Calu3 (cell line): ENCODE results near the gene ZNF624. TPM values are rescaled to one million over a fixed set of nuclear protein-coding genes. Genes with fewer than 3 reads are reported as not detected.
"Not testable (repeated sequence)": the region's sequence is repeated elsewhere in the genome, so short reads cannot be mapped to it uniquely, and the experiment has no call there.

Experiments used
- Bru-seq: library from RNA; stranded (reverse); fragments of 400-500 nt; gene quantifications from one replicate; lab custom pipeline; 2021; lab: Mats Ljungman, UMichigan
- BruChase-seq, 2 experiments: library from RNA; stranded (reverse); fragments of 400-500 nt; gene quantifications; one replicate each; lab custom pipeline; 2021; lab: Mats Ljungman, UMichigan
- BruUV-seq: library from RNA; stranded (reverse); fragments of 400-500 nt; replicated peaks from 2 replicates; lab custom pipeline; 2021; lab: Mats Ljungman, UMichigan
- CTCF ChIA-PET: fragments of 300-600 bp; sonication (Branson Sonifier 250); formaldehyde crosslinking; loops from one replicate; lab custom pipeline; 2022; ENCODE audit warnings: antibody characterized with exemption; lab: Charles Lee
- DNase-seq: peaks from one replicate; pipeline ENCODE4 v3.0.0; 2022
- H3K27ac Mint-ChIP-seq: one replicate; pipeline ENCODE4 v1.8.0; 2022; ENCODE audit warnings: mixed read lengths; ENCODE audit not compliant: unreplicated experiment
- H3K27me3 Mint-ChIP-seq: one replicate; pipeline ENCODE4 v1.8.0; 2022; ENCODE audit warnings: mixed read lengths; ENCODE audit not compliant: unreplicated experiment
- H3K36me3 Mint-ChIP-seq: one replicate; pipeline ENCODE4 v1.8.0; 2022; ENCODE audit warnings: mild to moderate bottlenecking, moderate library complexity, mixed read lengths; ENCODE audit not compliant: insufficient read depth, unreplicated experiment
- H3K4me1 Mint-ChIP-seq: one replicate; pipeline ENCODE4 v1.8.0; 2022; ENCODE audit warnings: mild to moderate bottlenecking, low read depth, mixed read lengths; ENCODE audit not compliant: unreplicated experiment
- H3K4me3 Mint-ChIP-seq: one replicate; pipeline ENCODE4 v1.8.0; 2022; ENCODE audit warnings: mild to moderate bottlenecking, low read depth, moderate library complexity, mixed read lengths; ENCODE audit not compliant: unreplicated experiment
- H3K9me3 Mint-ChIP-seq: one replicate; pipeline ENCODE4 v1.8.0; 2022; ENCODE audit warnings: low read depth, mixed read lengths; ENCODE audit not compliant: unreplicated experiment
- CTCF ChIP-seq: fragments of 200-600 bp; IDR thresholded peaks from one replicate; pipeline ENCODE4 v1.8.0; 2022; ENCODE audit warnings: antibody characterized with exemption; ENCODE audit not compliant: unreplicated experiment
- intact Hi-C: fragments of 100-400 bp; cut with micrococcal nuclease; formaldehyde crosslinking; loops from one replicate; pipeline ENCODE4 v1.10.0; 2022; ENCODE audit not compliant: unreplicated experiment
- long read RNA-seq: library from polyadenylated mRNA; stranded (forward); transcript quantifications from one replicate; pipeline ENCODE4 v2.0.0, GENCODE V29; 2022
- total RNA-seq: library from RNA; stranded (reverse); gene quantifications from 2 replicates; pipeline ENCODE4 v1.2.3, GENCODE V29; 2022

The ZNF624 gene
- total RNA-seq (2.3 and 3.3 TPM in 2 replicates), Bru-seq, nascent RNA (percentile 59 among the genes with signal in this experiment), BruChase-seq, experiment 1, labeled RNA remaining after a 6-hour chase (percentile 41 among the genes with signal in this experiment), BruChase-seq, experiment 2, labeled RNA remaining after a 2-hour chase (percentile 47 among the genes with signal in this experiment)
- long read RNA-seq, full-length matches to known transcripts: 3 of 6 reads
- long read RNA-seq, partial matches to known transcripts: 0 of 6 reads
- long read RNA-seq, other reads (novel, unspliced or antisense): 3 of 6 reads

GRCh38 chr17:16653367-16654041 lies at the start of gene ZNF624:
Gene ZNF624 (minus strand): TSS chr17:16653850.
- TF ChIP-seq CTCF: no peak
- peak within 1 kb of the TSS; percentile 91 for H3K4me3 Mint-ChIP-seq
- intact Hi-C loops: no loop called here
- peaks cover 4% of the 10 kb centered on the region for H3K9me3 Mint-ChIP-seq
- peak; percentile 91 for DNase-seq
- H3K4me1 Mint-ChIP-seq: peaks cover 12% of the 10 kb centered on the region
- peaks cover 7% of the 10 kb centered on the region for H3K36me3 Mint-ChIP-seq
- H3K27ac Mint-ChIP-seq: peak within 1 kb of the TSS; percentile 81
- CTCF ChIA-PET: interaction anchor here (1.3 kb wide), 1 partner anchor 368 kb away, joined by 3 read pairs; no protein-coding TSS in a partner anchor
- no peaks in the 10 kb centered on the region for H3K27me3 Mint-ChIP-seq
- no TSS peak for BruUV-seq

GRCh38 chr17:16697603-16698002 lies 44.0 kb upstream of the ZNF624 start:
- H3K27ac Mint-ChIP-seq, BruUV-seq, CTCF ChIA-PET, H3K27me3 Mint-ChIP-seq, intact Hi-C loops, DNase-seq, H3K9me3 Mint-ChIP-seq, H3K36me3 Mint-ChIP-seq, H3K4me1 Mint-ChIP-seq, H3K4me3 Mint-ChIP-seq: not testable (repeated sequence)

GRCh38 chr17:16690447-16690846 lies 36.8 kb upstream of the ZNF624 start:
- H3K4me1 Mint-ChIP-seq, DNase-seq, H3K4me3 Mint-ChIP-seq, CTCF ChIA-PET, intact Hi-C loops, H3K27me3 Mint-ChIP-seq, H3K9me3 Mint-ChIP-seq, H3K36me3 Mint-ChIP-seq, H3K27ac Mint-ChIP-seq, BruUV-seq: not testable (repeated sequence)

- intact Hi-C loops, DNase-seq, H3K4me3 Mint-ChIP-seq, BruUV-seq, H3K4me1 Mint-ChIP-seq, H3K36me3 Mint-ChIP-seq, H3K27ac Mint-ChIP-seq, H3K27me3 Mint-ChIP-seq, CTCF ChIA-PET, H3K9me3 Mint-ChIP-seq: not testable (repeated sequence)
Measured at GRCh38 chr17:16689731-16690281, 36.2 kb upstream of the ZNF624 start, which contains the start of gene CCDC144A. Gene CCDC144A (plus strand): TSS chr17:16690241. CDS start chr17:16690401, 160 bp downstream.

GRCh38 chr17:16687151-16687550 lies 33.5 kb upstream of the ZNF624 start:
- H3K27me3 Mint-ChIP-seq, DNase-seq, H3K27ac Mint-ChIP-seq, H3K4me3 Mint-ChIP-seq, BruUV-seq, CTCF ChIA-PET, H3K9me3 Mint-ChIP-seq, H3K4me1 Mint-ChIP-seq, intact Hi-C loops, H3K36me3 Mint-ChIP-seq: not testable (repeated sequence)

GRCh38 chr17:16686019-16686418 lies 32.4 kb upstream of the ZNF624 start:
- H3K4me1 Mint-ChIP-seq, BruUV-seq, DNase-seq, H3K27me3 Mint-ChIP-seq, intact Hi-C loops, CTCF ChIA-PET, H3K27ac Mint-ChIP-seq, H3K9me3 Mint-ChIP-seq, H3K4me3 Mint-ChIP-seq, H3K36me3 Mint-ChIP-seq: not testable (repeated sequence)

- H3K9me3 Mint-ChIP-seq, H3K27ac Mint-ChIP-seq, BruUV-seq, DNase-seq, H3K36me3 Mint-ChIP-seq, H3K4me3 Mint-ChIP-seq, H3K4me1 Mint-ChIP-seq, intact Hi-C loops, CTCF ChIA-PET, H3K27me3 Mint-ChIP-seq: not testable (repeated sequence)
Measured at GRCh38 chr17:16683290-16684138, 29.9 kb upstream of the ZNF624 start.
